Measurements from ENCODE around the gene UBE3C.

Gene UBE3C

GRCh38 chr7:157111311-157111710 is 27.4 kb upstream of the UBE3C start:
- TF ChIP-seq CTCF (conservative IDR thresholded peaks at IDR 0.05; ENCODE audit: control insufficient read depth, insufficient read depth, low read depth, low read length), result no peak
- H3K4me3 ChIP-seq (ENCODE audit: control insufficient read depth, low read depth, low read length), result no peak overlapping the region
- DNase-seq (ENCODE audit: low read depth), result no peak

DNA sequence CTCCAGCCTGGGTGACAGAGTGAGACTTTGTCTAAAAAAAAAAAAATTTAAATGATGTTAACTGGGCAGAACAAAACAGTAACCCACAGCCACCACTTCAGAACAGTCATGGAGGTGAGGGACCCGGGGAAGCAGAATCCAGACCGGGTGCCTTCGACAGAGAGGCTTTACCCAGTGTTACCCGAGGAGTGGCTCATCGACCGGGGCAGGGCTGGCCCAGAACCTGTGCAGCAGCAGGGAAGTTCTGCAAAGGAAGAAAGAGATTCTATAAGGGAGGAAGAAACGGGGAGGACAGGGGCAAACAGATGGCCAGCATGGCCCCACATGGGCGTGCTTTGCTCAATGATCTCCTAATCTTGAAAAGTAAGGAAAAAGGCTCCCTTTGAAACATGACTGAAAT is 26.0 kb upstream of the UBE3C start:
- no peak for TF ChIP-seq CTCF (conservative IDR thresholded peaks at IDR 0.05; ENCODE audit: control insufficient read depth, insufficient read depth, low read depth, low read length)
- no peak for DNase-seq (ENCODE audit: low read depth)
- no peak overlapping the region for H3K4me3 ChIP-seq (ENCODE audit: control insufficient read depth, low read depth, low read length)

DNA sequence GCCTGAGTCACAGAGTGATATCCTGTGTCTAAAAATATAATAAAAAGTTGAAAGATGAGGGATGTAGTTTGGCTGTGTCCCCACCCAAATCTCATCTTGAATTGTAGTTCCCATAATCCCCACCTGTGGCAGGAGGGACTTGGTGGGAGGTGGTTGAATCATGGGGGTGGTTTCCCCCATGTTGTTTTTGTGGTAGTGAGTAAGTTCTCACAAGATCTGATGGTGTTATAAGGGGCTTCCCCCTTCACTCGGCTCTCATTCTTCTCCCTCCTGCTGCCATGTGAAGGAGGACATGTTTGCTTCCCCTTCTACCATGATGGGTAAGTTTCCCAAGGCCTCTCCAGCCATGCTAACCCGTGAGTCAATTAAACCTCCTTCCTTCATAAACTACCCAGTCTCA is 25.1 kb upstream of the UBE3C start:
- TF ChIP-seq CTCF (conservative IDR thresholded peaks at IDR 0.05; ENCODE audit: control insufficient read depth, insufficient read depth, low read depth, low read length), result no peak
- no peak overlapping the region for H3K4me3 ChIP-seq (ENCODE audit: control insufficient read depth, low read depth, low read length)
- DNase-seq (ENCODE audit: low read depth), result no peak

- DNase-seq (ENCODE audit: low read depth), result no peak
- H3K4me3 ChIP-seq (ENCODE audit: control insufficient read depth, low read depth, low read length), result no peak overlapping the region
- TF ChIP-seq CTCF (conservative IDR thresholded peaks at IDR 0.05; ENCODE audit: control insufficient read depth, insufficient read depth, low read depth, low read length), result no peak
These were observed 22.0 kb upstream of the UBE3C start for GRCh38 chr7:157116762-157117161.

DNA sequence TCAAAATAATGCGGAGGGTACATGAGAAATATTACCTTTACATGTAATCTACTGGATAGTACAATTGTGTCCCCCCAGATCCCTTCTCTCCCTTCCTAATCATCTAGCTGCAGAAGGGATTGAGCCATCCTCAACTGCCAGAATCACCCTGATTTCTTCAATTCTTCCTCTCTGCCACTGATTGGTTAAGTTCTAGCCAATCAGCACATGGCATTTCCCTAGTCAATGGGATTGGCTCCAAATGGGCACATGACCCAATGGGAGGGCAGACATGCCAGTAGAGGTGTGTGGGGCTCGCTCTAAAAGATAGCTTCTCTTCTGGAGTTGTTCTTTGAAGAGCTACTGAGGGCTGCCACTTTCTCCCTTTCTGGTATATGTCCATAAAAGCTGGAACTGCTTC is 20.9 kb upstream of the UBE3C start:
- no peak for TF ChIP-seq CTCF (conservative IDR thresholded peaks at IDR 0.05; ENCODE audit: control insufficient read depth, insufficient read depth, low read depth, low read length)
- DNase-seq (ENCODE audit: low read depth), result no peak
- no peak overlapping the region for H3K4me3 ChIP-seq (ENCODE audit: control insufficient read depth, low read depth, low read length)

DNA sequence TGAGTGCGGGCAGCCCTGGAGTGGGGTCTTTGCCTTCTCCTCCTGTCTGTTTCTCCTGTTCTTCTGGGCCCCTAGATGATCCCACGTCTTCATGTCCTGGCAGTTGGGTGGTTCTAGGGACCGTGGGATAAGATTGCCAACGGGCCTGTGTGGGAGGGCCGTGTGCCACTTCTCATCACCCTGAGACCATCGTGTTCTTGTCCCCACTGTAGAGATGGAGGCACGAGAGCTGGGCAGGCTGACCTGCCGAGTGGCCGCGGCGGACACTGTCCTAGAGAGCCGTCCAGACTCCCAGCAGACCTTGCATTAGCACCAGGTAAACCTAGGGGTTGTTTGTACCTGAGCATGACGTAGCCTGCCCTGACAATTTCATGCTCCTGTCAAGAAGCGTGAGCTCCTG is 18.5 kb upstream of the UBE3C start:
- no peak overlapping the region for H3K4me3 ChIP-seq (ENCODE audit: control insufficient read depth, low read depth, low read length)
- TF ChIP-seq CTCF (conservative IDR thresholded peaks at IDR 0.05; ENCODE audit: control insufficient read depth, insufficient read depth, low read depth, low read length), result no peak
- DNase-seq (ENCODE audit: low read depth), result no peak

DNA sequence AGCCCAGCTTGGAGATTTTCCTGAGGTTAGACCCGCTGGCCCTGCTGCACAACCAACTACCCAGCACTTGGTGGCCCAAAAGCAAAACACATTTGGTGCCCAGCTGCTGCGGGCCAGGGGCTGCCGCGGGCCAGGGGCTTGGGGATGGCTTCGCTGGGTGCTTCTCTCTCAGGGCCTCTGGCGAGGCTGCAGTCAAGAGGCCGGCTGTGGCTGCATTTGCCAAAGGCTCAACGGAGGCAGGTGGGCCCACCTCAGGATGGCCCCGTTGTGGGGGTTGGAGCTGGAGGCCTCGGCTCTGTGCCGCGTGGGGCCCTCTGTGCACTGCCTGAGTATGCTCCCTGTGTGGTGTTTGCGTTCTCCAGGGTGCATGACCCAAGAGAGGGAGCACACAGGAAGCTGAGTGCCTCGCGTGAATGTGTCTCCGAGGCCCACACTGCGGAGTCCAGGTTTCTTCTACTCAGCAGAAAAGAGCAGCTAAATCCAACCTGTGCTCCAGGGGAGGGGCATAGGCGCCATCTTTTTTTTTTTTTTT is 17.5 kb upstream of the UBE3C start:
- DNase-seq (ENCODE audit: low read depth), result no peak
- TF ChIP-seq CTCF (conservative IDR thresholded peaks at IDR 0.05; ENCODE audit: control insufficient read depth, insufficient read depth, low read depth, low read length), result no peak
- no peak overlapping the region for H3K4me3 ChIP-seq (ENCODE audit: control insufficient read depth, low read depth, low read length)
